SU-DHL-6 (cell line): ENCODE data around the gene P2RY13.

Experiments used
- H2AFZ ChIP-seq: fragments of 200-600 bp; sonication (generic); 2 replicates; pipeline ENCODE4 v1.6.1; 2014; ENCODE audit warnings: low read depth, mild to moderate bottlenecking, moderate library complexity, mixed read lengths, antibody characterized with exemption, low read length; ENCODE audit not compliant: severe bottlenecking
- H3F3A ChIP-seq: fragments of 200-600 bp; shearing (Covaris generic); 2 replicates; pipeline ENCODE4 v1.6.0; 2016; ENCODE audit warnings: antibody characterized with exemption, mild to moderate bottlenecking; ENCODE audit not compliant: insufficient read depth
- H3K27ac ChIP-seq: fragments of 200-600 bp; sonication (generic); 2 replicates; pipeline ENCODE4 v1.5.1; 2016; ENCODE audit warnings: low read depth, mild to moderate bottlenecking, low read length, moderate library complexity, mixed read lengths
- H3K27me3 ChIP-seq: fragments of 200-600 bp; sonication (generic), shearing (Covaris generic); 2 replicates; pipeline ENCODE4 v1.6.0; 2014; ENCODE audit warnings: mild to moderate bottlenecking, low read length
- H3K36me3 ChIP-seq: fragments of 200-600 bp; sonication (generic); 2 replicates; pipeline ENCODE4 v1.6.1; 2014; ENCODE audit warnings: mild to moderate bottlenecking, low read length, mixed read lengths
- H3K4me2 ChIP-seq: fragments of 300-600, 200-600 bp; shearing (Covaris generic), sonication (generic); 2 replicates; pipeline ENCODE4 v1.6.0; 2014; ENCODE audit warnings: low read length, low read depth, mild to moderate bottlenecking; ENCODE audit not compliant: poor library complexity, severe bottlenecking
- H3K4me3 ChIP-seq: fragments of 200-600 bp; sonication (generic); 2 replicates; pipeline ENCODE4 v1.5.1; 2014; ENCODE audit warnings: antibody characterized with exemption, low read length, mild to moderate bottlenecking, mixed read lengths; ENCODE audit not compliant: insufficient read depth, poor library complexity, severe bottlenecking
- H3K79me2 ChIP-seq: fragments of 200-600 bp; sonication (generic); 2 replicates; pipeline ENCODE4 v1.6.1; 2014; ENCODE audit warnings: mild to moderate bottlenecking, low read length, moderate library complexity; ENCODE audit not compliant: insufficient read depth
- H3K9ac ChIP-seq: fragments of 200-600 bp; sonication (generic); 2 replicates; pipeline ENCODE4 v1.7.0; 2014; ENCODE audit warnings: mild to moderate bottlenecking, low read length
- H3K9me2 ChIP-seq: fragments of 200-600 bp; sonication (generic); replicated peaks from 2 replicates; pipeline ENCODE4 v1.6.1; 2014; ENCODE audit warnings: low read length; ENCODE audit not compliant: insufficient read depth
- H3K9me3 ChIP-seq: fragments of 200-600 bp; sonication (generic); 2 replicates; pipeline ENCODE4 v1.6.1; 2014; ENCODE audit warnings: low read length, mixed read lengths; ENCODE audit not compliant: insufficient read depth
- H4K20me1 ChIP-seq: fragments of 200-600 bp; sonication (generic); 2 replicates; pipeline ENCODE4 v1.6.1; 2014; ENCODE audit warnings: low read depth, mild to moderate bottlenecking, antibody characterized with exemption, low read length, moderate library complexity, mixed read lengths
- CTCF ChIP-seq: fragments of 200-600 bp; sonication (generic); IDR thresholded peaks from one replicate; pipeline ENCODE4 v1.5.1; 2017; ENCODE audit warnings: antibody characterized with exemption, mild to moderate bottlenecking, low read length, moderate library complexity; ENCODE audit not compliant: insufficient read depth, poor library complexity, severe bottlenecking
- EZH2phosphoT487 ChIP-seq: fragments of 200-600 bp; sonication (generic), shearing (Covaris generic); conservative IDR thresholded peaks from 2 replicates; pipeline ENCODE4 v1.6.1; 2018; ENCODE audit warnings: mild to moderate bottlenecking, antibody characterized with exemption, low read length, moderate library complexity, mixed read lengths

Gene P2RY13

DNA sequence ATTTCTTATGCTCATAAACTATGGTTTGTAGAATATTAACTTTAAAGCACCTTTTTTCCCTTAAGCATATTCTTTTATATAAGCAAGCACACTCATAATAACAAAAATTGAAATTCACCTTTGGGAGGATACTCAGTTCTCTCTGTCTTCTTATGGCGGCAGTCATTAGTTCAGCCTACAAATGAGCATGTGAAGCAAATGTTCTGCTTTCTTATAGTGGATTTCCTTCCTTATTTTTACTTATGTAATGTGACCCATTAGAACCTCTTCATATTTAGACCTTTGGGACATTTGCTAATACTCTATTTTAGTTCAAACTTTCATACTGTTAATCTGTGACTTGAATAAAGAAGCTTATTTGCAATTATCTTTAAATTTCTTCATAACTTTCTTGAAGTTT is at the start of gene P2RY13:
TSS of gene P2RY13 (minus strand) at position 187 of the 400 bp plus-strand sequence. CDS start at position 166, 21 bp downstream.
- H3K4me3 ChIP-seq, result no peak within 1 kb of the TSS
- H3K27ac ChIP-seq, result no peak within 1 kb of the TSS
- no peak within 1 kb of the TSS for H2AFZ ChIP-seq
- H3K9me3 ChIP-seq, result no peaks in the 10 kb centered on the region
- TF ChIP-seq CTCF (no peak), EZH2phosphoT487 (no peak)
- H3F3A ChIP-seq, result no peaks in the 10 kb centered on the region
- H3K9ac ChIP-seq, result no peak within 1 kb of the TSS
- no peaks in the 10 kb centered on the region for H3K9me2 ChIP-seq
- H3K27me3 ChIP-seq, result no peaks in the 10 kb centered on the region
- H3K4me2 ChIP-seq, result no peak within 1 kb of the TSS
- H4K20me1 ChIP-seq, result no peaks in the 10 kb centered on the region
- no peaks in the 10 kb centered on the region for H3K36me3 ChIP-seq
- no peaks in the 10 kb centered on the region for H3K79me2 ChIP-seq

DNA sequence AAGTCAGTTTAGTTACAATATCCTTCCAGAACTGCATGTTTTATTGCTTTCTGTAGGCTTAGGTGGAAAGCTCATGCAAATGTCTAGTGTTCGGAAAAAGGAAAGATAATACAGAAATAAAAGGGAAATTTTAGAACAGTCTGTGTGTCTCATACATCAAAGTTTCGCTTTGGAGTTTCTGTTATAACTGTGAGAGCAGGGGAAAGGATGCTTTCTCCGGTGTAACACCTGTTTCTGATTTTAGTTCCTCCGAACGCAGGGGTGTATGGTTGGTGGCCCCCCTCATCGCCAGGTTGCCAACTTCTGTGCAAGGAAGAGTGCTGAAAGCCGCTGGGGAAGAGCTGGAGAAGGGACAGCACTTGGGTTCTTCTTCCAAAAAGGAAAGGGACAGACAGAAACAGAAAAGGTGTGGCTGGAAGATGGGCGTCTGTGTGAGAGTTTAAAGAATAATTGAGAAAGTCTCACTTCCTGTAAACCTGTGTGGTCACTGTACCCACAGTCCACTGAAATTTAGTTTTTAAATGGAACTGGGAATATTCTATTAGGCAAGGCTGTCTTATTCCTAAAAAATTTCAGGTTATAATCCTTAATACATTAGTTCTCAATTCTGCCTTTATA is 48.5 kb upstream of the P2RY13 start:
- Histone ChIP-seq H3K4me3 (peak overlapping the region; percentile 32), H2AFZ (no peak overlapping the region), H3K27me3 (no peaks in the 10 kb centered on the region), H3K9ac (peak overlapping the region; percentile 39), H4K20me1 (no peaks in the 10 kb centered on the region), H3K4me2 (peak overlapping the region; percentile 54), H3K9me3 (no peaks in the 10 kb centered on the region), H3K79me2 (no peaks in the 10 kb centered on the region), H3K36me3 (no peaks in the 10 kb centered on the region), H3K9me2 (no peaks in the 10 kb centered on the region), H3F3A (peaks cover 24% of the 10 kb centered on the region), H3K27ac (peak overlapping the region; percentile 95)
- TF ChIP-seq EZH2phosphoT487 (no peak), CTCF (no peak)

DNA sequence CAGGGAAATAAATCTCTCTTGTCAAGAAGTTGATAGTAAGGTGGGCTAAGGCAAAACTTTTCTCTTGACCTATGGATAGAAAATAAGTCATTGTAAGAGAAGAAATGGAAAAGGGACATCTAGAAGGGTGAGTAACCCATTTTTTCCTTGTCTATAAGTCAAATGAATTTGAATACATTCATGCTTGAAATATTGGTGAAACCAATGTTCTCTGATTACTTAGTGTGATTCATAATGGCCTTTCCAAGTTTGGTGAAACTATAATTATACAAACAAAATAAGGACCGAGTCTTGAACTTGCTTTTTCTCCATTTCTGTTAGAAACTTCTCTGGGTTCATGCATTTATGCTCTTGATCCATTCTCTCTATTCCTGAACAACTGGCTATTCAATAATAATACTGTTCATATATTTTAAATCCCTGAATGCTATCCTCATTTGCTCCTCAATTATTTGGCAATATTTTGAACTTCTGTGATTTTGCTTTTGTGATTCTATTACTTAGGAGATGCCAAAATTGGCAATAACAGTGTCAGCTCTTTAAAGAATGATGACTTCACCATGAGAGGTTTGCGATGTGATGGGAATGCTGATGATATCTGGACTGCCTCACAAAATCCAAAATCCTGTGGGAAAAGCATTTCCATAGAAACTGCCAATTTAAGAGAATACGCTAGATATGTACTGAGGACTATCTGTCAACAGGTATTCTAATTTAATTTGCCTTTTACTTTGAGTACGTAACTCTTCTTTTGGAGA is 42.9 kb upstream of the P2RY13 start:
- TF ChIP-seq EZH2phosphoT487 (no peak), CTCF (no peak)
- Histone ChIP-seq H3K27ac (no peak overlapping the region), H4K20me1 (no peaks in the 10 kb centered on the region), H3K9me2 (no peaks in the 10 kb centered on the region), H3K36me3 (no peaks in the 10 kb centered on the region), H3K4me2 (no peak overlapping the region), H2AFZ (no peak overlapping the region), H3F3A (no peaks in the 10 kb centered on the region), H3K4me3 (no peak overlapping the region), H3K9me3 (no peaks in the 10 kb centered on the region), H3K79me2 (no peaks in the 10 kb centered on the region), H3K27me3 (no peaks in the 10 kb centered on the region), H3K9ac (no peak overlapping the region)
